ENCODE data around the gene SLC24A4.

The SLC24A4 gene

GRCh38 chr14:92502541-92503286, 179.7 kb downstream of the SLC24A4 start:
- Histone ChIP-seq H3K27me3 (ENCODE audit: insufficient read depth, poor library complexity, severe bottlenecking) (no peaks in the 10 kb centered on the region), H3K4me3 (replicated peaks; ENCODE audit: insufficient read depth, low read length) (no peak overlapping the region), H3K27ac (replicated peaks) (no peak overlapping the region)
- DNase-seq (ENCODE audit: low read depth in 1 of 2, low spot score in 1 of 2), result no peak
- no peak for TF ChIP-seq SPI1 (IDR thresholded peaks at IDR 0.05; ENCODE audit: borderline replicate concordance, low read depth)
- TF ChIP-seq CTCF (IDR thresholded peaks at IDR 0.05; ENCODE audit: insufficient read depth, low read length), result no peak
- TF ChIP-seq POLR2AphosphoS5 (IDR thresholded peaks at IDR 0.05; ENCODE audit: low read depth), result no peak
- TF ChIP-seq GABPA (IDR thresholded peaks at IDR 0.05; ENCODE audit: low read depth), result no peak
- TF ChIP-seq, protein P1, sequence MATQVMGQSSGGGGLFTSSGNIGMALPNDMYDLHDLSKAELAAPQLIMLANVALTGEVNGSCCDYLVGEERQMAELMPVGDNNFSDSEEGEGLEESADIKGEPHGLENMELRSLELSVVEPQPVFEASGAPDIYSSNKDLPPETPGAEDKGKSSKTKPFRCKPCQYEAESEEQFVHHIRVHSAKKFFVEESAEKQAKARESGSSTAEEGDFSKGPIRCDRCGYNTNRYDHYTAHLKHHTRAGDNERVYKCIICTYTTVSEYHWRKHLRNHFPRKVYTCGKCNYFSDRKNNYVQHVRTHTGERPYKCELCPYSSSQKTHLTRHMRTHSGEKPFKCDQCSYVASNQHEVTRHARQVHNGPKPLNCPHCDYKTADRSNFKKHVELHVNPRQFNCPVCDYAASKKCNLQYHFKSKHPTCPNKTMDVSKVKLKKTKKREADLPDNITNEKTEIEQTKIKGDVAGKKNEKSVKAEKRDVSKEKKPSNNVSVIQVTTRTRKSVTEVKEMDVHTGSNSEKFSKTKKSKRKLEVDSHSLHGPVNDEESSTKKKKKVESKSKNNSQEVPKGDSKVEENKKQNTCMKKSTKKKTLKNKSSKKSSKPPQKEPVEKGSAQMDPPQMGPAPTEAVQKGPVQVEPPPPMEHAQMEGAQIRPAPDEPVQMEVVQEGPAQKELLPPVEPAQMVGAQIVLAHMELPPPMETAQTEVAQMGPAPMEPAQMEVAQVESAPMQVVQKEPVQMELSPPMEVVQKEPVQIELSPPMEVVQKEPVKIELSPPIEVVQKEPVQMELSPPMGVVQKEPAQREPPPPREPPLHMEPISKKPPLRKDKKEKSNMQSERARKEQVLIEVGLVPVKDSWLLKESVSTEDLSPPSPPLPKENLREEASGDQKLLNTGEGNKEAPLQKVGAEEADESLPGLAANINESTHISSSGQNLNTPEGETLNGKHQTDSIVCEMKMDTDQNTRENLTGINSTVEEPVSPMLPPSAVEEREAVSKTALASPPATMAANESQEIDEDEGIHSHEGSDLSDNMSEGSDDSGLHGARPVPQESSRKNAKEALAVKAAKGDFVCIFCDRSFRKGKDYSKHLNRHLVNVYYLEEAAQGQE (IDR thresholded peaks at IDR 0.05; ENCODE audit: insufficient replicate concordance, low read depth), result no peak

DNA sequence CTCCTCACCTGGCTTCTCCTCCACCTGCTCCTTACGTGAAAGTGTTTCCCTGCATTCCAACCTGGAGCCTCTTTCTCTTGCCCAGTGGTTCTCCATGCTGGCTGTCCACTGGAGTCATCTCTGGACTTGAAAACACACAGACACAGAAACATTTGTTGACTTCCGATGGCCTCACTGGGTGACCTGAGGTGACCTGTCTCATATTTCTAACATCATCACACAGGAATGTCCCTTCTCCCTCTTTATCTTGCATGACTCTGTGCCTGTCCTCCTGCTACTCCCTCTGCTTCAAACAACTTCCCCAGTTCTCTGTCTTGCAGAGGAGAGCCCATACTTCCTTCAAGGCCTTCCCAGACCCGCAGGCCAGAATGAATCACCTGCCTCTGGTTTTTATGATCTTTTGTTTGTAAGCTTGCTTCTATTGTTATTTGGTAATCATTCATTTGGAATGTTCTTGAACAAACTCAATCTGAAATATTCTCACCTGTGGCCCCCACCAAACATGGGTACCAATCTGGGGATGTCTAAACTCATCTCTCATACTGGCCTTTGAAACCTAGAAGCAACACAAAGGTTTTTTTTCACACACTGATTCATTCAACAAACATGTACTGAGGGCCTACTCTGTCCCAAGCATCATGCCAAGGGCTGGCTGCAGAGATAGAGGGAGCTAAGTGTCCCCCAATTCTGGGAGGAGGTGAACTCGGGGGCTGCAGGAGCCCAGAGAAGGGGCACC, 181.0 kb downstream of the SLC24A4 start:
- H3K27ac ChIP-seq (replicated peaks), result no peak overlapping the region
- TF ChIP-seq CTCF (IDR thresholded peaks at IDR 0.05; ENCODE audit: insufficient read depth, low read length) (no peak), POLR2AphosphoS5 (IDR thresholded peaks at IDR 0.05; ENCODE audit: low read depth) (no peak), GABPA (IDR thresholded peaks at IDR 0.05; ENCODE audit: low read depth) (no peak), SPI1 (IDR thresholded peaks at IDR 0.05; ENCODE audit: borderline replicate concordance, low read depth) (no peak)
- TF ChIP-seq, protein P1 (IDR thresholded peaks at IDR 0.05; ENCODE audit: insufficient replicate concordance, low read depth), result no peak
- DNase-seq (ENCODE audit: low read depth in 1 of 2, low spot score in 1 of 2), result no peak
- no peak overlapping the region for H3K4me3 ChIP-seq (replicated peaks; ENCODE audit: insufficient read depth, low read length)
- no peaks in the 10 kb centered on the region for H3K27me3 ChIP-seq (ENCODE audit: insufficient read depth, poor library complexity, severe bottlenecking)

DNA sequence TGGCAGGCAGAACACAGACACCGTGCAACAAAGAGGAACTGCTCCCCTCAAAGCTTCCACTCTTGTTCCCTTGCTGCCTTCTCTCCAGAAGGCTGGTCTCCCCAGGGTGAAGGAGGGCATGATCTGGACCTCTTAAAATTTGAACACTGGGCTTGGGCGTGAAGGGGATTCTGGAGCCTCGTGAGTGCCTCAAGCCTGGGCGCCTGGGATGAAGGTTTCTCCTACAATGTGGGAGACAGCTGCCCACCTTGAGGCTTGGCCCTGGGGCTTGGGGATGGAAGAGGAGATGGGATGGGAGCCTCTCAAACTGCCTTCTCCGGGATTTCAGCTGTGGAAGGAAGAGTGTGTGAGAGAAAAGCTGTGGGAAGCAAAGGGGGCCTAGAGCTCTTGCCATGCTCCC, 182.9 kb downstream of the SLC24A4 start:
- no peak overlapping the region for H3K4me3 ChIP-seq (replicated peaks; ENCODE audit: insufficient read depth, low read length)
- TF ChIP-seq GABPA (IDR thresholded peaks at IDR 0.05; ENCODE audit: low read depth) (no peak), SPI1 (IDR thresholded peaks at IDR 0.05; ENCODE audit: borderline replicate concordance, low read depth) (peak; percentile 33; the same call in 1 of the 2 replicates)
- H3K27ac ChIP-seq (replicated peaks), result no peak overlapping the region
- no peaks in the 10 kb centered on the region for H3K27me3 ChIP-seq (ENCODE audit: insufficient read depth, poor library complexity, severe bottlenecking)
- DNase-seq (ENCODE audit: low read depth in 1 of 2, low spot score in 1 of 2), result no peak

GRCh38 chr14:92506231-92506630, 183.3 kb downstream of the SLC24A4 start:
- Histone ChIP-seq H3K4me3 (replicated peaks; ENCODE audit: insufficient read depth, low read length) (no peak overlapping the region), H3K27me3 (ENCODE audit: insufficient read depth, poor library complexity, severe bottlenecking) (no peaks in the 10 kb centered on the region), H3K27ac (replicated peaks) (no peak overlapping the region)
- no peak for DNase-seq (ENCODE audit: low read depth in 1 of 2, low spot score in 1 of 2)
- TF ChIP-seq CTCF (IDR thresholded peaks at IDR 0.05; ENCODE audit: insufficient read depth, low read length), result no peak
- TF ChIP-seq, protein P1 (IDR thresholded peaks at IDR 0.05; ENCODE audit: insufficient replicate concordance, low read depth), result no peak
- no peak for TF ChIP-seq POLR2AphosphoS5 (IDR thresholded peaks at IDR 0.05; ENCODE audit: low read depth)
- TF ChIP-seq SPI1 (IDR thresholded peaks at IDR 0.05; ENCODE audit: borderline replicate concordance, low read depth), result no peak
- TF ChIP-seq GABPA (IDR thresholded peaks at IDR 0.05; ENCODE audit: low read depth), result no peak
